Sigmoid colon (tissue), 4 donors: ENCODE data around the gene OR4K1.

Experiments used
- POLR2AphosphoS5 ChIP-seq, 4 donors: sonication (generic); formaldehyde crosslinking; IDR thresholded peaks; one replicate each; pipeline ENCODE4 v1.6.1; 2017; ENCODE audit warnings: antibody characterized with exemption in 4 of 4
- TF ChIP-seq, protein P1 (sequence below), 4 experiments: fragments of 450-650 bp in 3 of 4; fragments of 200-600 bp in 1 of 4; IDR thresholded peaks; one replicate each; pipeline ENCODE4 v1.5.1; 2016 to 2019; ENCODE audit warnings: antibody characterized with exemption in 4 of 4, mild to moderate bottlenecking in 3 of 4, moderate library complexity in 2 of 4

DNA sequence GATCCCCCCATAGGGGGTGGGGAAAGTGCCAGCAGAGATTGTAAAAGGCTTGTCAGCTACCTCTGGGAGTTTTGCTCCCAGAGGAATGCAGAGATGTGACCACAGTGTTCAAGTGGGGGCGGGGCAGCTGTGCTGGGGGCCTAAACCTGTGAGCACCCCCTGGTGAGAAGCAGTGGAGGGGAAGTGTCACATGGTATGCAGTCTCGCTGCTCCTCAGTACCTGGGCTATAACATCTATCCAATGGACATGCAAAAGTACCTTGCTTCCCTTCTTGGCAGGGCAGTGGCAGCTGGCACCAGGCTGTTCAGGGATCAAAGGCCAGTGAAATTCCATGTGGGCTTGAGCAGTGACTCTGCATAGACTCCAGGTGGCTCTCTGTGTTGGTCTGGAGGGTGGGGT is 35.4 kb upstream of the OR4K1 start:
- TF ChIP-seq POLR2AphosphoS5 (IDR thresholded peaks at IDR 0.05) = no peak
- TF ChIP-seq, protein P1, sequence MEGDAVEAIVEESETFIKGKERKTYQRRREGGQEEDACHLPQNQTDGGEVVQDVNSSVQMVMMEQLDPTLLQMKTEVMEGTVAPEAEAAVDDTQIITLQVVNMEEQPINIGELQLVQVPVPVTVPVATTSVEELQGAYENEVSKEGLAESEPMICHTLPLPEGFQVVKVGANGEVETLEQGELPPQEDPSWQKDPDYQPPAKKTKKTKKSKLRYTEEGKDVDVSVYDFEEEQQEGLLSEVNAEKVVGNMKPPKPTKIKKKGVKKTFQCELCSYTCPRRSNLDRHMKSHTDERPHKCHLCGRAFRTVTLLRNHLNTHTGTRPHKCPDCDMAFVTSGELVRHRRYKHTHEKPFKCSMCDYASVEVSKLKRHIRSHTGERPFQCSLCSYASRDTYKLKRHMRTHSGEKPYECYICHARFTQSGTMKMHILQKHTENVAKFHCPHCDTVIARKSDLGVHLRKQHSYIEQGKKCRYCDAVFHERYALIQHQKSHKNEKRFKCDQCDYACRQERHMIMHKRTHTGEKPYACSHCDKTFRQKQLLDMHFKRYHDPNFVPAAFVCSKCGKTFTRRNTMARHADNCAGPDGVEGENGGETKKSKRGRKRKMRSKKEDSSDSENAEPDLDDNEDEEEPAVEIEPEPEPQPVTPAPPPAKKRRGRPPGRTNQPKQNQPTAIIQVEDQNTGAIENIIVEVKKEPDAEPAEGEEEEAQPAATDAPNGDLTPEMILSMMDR (IDR thresholded peaks at IDR 0.05) = no peak
